HepG2 (cell line): ENCODE results near the gene C1QTNF12. TPM values are rescaled to one million over a fixed set of nuclear protein-coding genes. Genes with fewer than 3 reads are reported as not detected.

Experiments
- ETV5 ChIP-seq: IDR thresholded peaks from 2 replicates; pipeline ENCODE4 v1.6.1; 2018; ENCODE audit warnings: missing biosample characterization, missing genetic modification reagents, inconsistent platforms, borderline replicate concordance
- GABPB1 ChIP-seq: IDR thresholded peaks from 2 replicates; pipeline ENCODE4 v1.6.1; 2016; ENCODE audit warnings: mild to moderate bottlenecking, missing genetic modification reagents, moderate library complexity, missing compliant biosample characterization
- HHEX ChIP-seq: IDR thresholded peaks from 2 replicates; pipeline ENCODE4 v1.6.1; 2016; ENCODE audit warnings: control low read depth
- HNRNPH1 ChIP-seq: fragments of 200-400 bp; formaldehyde crosslinking; optimal IDR thresholded peaks from 2 replicates; pipeline ENCODE3; 2017; ENCODE audit warnings: mild to moderate bottlenecking, low read depth, low read length
- KLF11 ChIP-seq: IDR thresholded peaks from 2 replicates; pipeline ENCODE4 v1.6.1; 2016; ENCODE audit warnings: missing compliant biosample characterization
- KMT2B ChIP-seq: IDR thresholded peaks from 2 replicates; pipeline ENCODE4 v1.6.1; 2016; ENCODE audit warnings: missing genetic modification reagents, missing compliant biosample characterization
- MBNL3 ChIP-seq: fragments of 250-450 bp; sonication (Bioruptor Pico); conservative IDR thresholded peaks from 2 replicates; pipeline ENCODE4 v1.8.0; 2022; ENCODE audit warnings: mild to moderate bottlenecking, inconsistent platforms
- MLLT10 ChIP-seq: sonication (generic); formaldehyde crosslinking; IDR thresholded peaks from 2 replicates; pipeline ENCODE4 v1.4.0; 2020; ENCODE audit warnings: missing genetic modification reagents
- NR2F6 ChIP-seq, 2 experiments: IDR thresholded peaks; 2 replicates each; pipeline ENCODE4 v1.6.1; 2016; ENCODE audit warnings: antibody characterized with exemption in 1 of 2, mild to moderate bottlenecking in 1 of 2
- PHB2 ChIP-seq: fragments of 450-650 bp; IDR thresholded peaks from 2 replicates; pipeline ENCODE4 v1.6.1; 2018; ENCODE audit not compliant: partially characterized antibody
- ZBED4 ChIP-seq: sonication (generic); formaldehyde crosslinking; IDR thresholded peaks from 2 replicates; pipeline ENCODE4 v1.4.0; 2020; ENCODE audit warnings: missing genetic modification reagents, borderline replicate concordance
- ZNF121 ChIP-seq: sonication (generic); formaldehyde crosslinking; IDR thresholded peaks from 2 replicates; pipeline ENCODE4 v1.5.0; 2020; ENCODE audit warnings: mild to moderate bottlenecking, missing genetic modification reagents
- ZNF160 ChIP-seq: sonication (generic); formaldehyde crosslinking; IDR thresholded peaks from 2 replicates; pipeline ENCODE4 v1.8.0; 2022; ENCODE audit warnings: mild to moderate bottlenecking, inconsistent platforms, missing genetic modification reagents
- ZNF263 ChIP-seq: sonication (generic); formaldehyde crosslinking; IDR thresholded peaks from 2 replicates; pipeline ENCODE4 v1.4.0; 2020; ENCODE audit warnings: missing genetic modification reagents
- ZNF333 ChIP-seq: sonication (generic); formaldehyde crosslinking; IDR thresholded peaks from 2 replicates; pipeline ENCODE4 v1.4.0; 2020; ENCODE audit warnings: mild to moderate bottlenecking, missing genetic modification reagents, borderline replicate concordance
- ZNF33B ChIP-seq: sonication (generic); formaldehyde crosslinking; IDR thresholded peaks from 2 replicates; pipeline ENCODE4 v1.5.1; 2020; ENCODE audit warnings: mild to moderate bottlenecking, missing genetic modification reagents
- ZNF546 ChIP-seq: sonication (generic); formaldehyde crosslinking; conservative IDR thresholded peaks from 2 replicates; pipeline ENCODE4 v1.8.1; 2023; ENCODE audit warnings: mild to moderate bottlenecking, missing genetic modification reagents
- ZNF580 ChIP-seq: IDR thresholded peaks from 2 replicates; pipeline ENCODE4 v1.6.1; 2016; ENCODE audit warnings: low read depth, borderline replicate concordance
- ZNF652 ChIP-seq: IDR thresholded peaks from 2 replicates; pipeline ENCODE4 v1.6.1; 2016; ENCODE audit warnings: low read depth, borderline replicate concordance
- ZNF709 ChIP-seq: sonication (generic); formaldehyde crosslinking; IDR thresholded peaks from 2 replicates; pipeline ENCODE4 v1.5.0; 2020; ENCODE audit warnings: mild to moderate bottlenecking, missing genetic modification reagents
- ZNF83 ChIP-seq: sonication (generic); formaldehyde crosslinking; IDR thresholded peaks from 2 replicates; pipeline ENCODE4 v1.4.0; 2020; ENCODE audit warnings: missing genetic modification reagents, mild to moderate bottlenecking, borderline replicate concordance
- polyA plus RNA-seq, 8 experiments: library from polyadenylated mRNA; depleted of rRNA in 3 of 8; stranded (reverse) in 7 of 8; unstranded in 1 of 8; fragments of >200 nt; fragmentation: Illumina TruSeq in 4 of 8; extraction: Trizol in 4 of 8; gene quantifications; 2 replicates each; pipeline versions ENCODE4 v1.2.1 to v1.2.3, GENCODE V29; 2011 to 2016; ENCODE audit warnings: low read depth in 4 of 8, missing spikeins in 1 of 8, mixed read lengths in 1 of 8; ENCODE audit not compliant: insufficient read depth in 1 of 8
- total RNA-seq, 5 experiments: library from RNA; depleted of rRNA; stranded (reverse); fragments of >200 nt; fragmentation: Illumina TruSeq; extraction: Trizol; gene quantifications; 2 replicates each; pipeline ENCODE4 v1.2.3, GENCODE V29; 2016; ENCODE audit warnings: low read depth in 1 of 5
- TF ChIP-seq, protein P1 (sequence below): sonication (generic); formaldehyde crosslinking; IDR thresholded peaks from 2 replicates; pipeline ENCODE4 v1.8.1; 2023; ENCODE audit warnings: missing genetic modification reagents, inconsistent platforms, borderline replicate concordance
- TF ChIP-seq, protein P2 (sequence below): sonication (generic); formaldehyde crosslinking; IDR thresholded peaks from 2 replicates; pipeline ENCODE4 v1.4.0; 2020; ENCODE audit warnings: missing genetic modification reagents

C1QTNF12 gene
- total and polyA plus RNA-seq, 2 of the 13 experiments (the other 11 are each of a cell fraction or from before 2014, with no cell fraction given): 0.18 to 0.64 TPM

GRCh38 chr1:1281533-1282321, 35.2 kb upstream of the C1QTNF12 start (continued):
- no peak for TF ChIP-seq ZNF83
- TF ChIP-seq KLF11 (CRISPR knock-in tag): no peak
- TF ChIP-seq, protein P1, sequence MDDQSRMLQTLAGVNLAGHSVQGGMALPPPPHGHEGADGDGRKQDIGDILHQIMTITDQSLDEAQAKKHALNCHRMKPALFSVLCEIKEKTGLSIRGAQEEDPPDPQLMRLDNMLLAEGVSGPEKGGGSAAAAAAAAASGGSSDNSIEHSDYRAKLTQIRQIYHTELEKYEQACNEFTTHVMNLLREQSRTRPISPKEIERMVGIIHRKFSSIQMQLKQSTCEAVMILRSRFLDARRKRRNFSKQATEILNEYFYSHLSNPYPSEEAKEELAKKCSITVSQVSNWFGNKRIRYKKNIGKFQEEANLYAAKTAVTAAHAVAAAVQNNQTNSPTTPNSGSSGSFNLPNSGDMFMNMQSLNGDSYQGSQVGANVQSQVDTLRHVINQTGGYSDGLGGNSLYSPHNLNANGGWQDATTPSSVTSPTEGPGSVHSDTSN (CRISPR knock-in tag): no peak
- TF ChIP-seq MLLT10: no peak
- TF ChIP-seq ZNF546 (CRISPR knock-in tag): no peak; the same call in 1 of the 2 replicates
- peak; percentile 83 for TF ChIP-seq NR2F6 (IDR thresholded peaks at IDR 0.05)
- peak; percentile 82 for TF ChIP-seq NR2F6 (CRISPR knock-in tag; IDR thresholded peaks at IDR 0.05)
- no peak for TF ChIP-seq ZNF33B
- no peak for TF ChIP-seq ZNF709 (CRISPR knock-in tag)
- TF ChIP-seq ETV5: peak; percentile 83; the same call in 1 of the 2 replicates
- peak; percentile 92 for TF ChIP-seq ZNF263 (CRISPR knock-in tag)
- TF ChIP-seq ZNF580: no peak
- TF ChIP-seq ZBED4 (CRISPR knock-in tag): peak; percentile 95
- no peak for TF ChIP-seq HHEX (CRISPR knock-in tag)
- TF ChIP-seq ZNF121 (CRISPR knock-in tag): peak; percentile 70
- TF ChIP-seq HNRNPH1: no peak
- TF ChIP-seq KMT2B: no peak
- no peak for TF ChIP-seq ZNF333 (CRISPR knock-in tag)
- no peak for TF ChIP-seq ZNF160
- TF ChIP-seq ZNF652 (CRISPR knock-in tag): no peak
- TF ChIP-seq, protein P2, sequence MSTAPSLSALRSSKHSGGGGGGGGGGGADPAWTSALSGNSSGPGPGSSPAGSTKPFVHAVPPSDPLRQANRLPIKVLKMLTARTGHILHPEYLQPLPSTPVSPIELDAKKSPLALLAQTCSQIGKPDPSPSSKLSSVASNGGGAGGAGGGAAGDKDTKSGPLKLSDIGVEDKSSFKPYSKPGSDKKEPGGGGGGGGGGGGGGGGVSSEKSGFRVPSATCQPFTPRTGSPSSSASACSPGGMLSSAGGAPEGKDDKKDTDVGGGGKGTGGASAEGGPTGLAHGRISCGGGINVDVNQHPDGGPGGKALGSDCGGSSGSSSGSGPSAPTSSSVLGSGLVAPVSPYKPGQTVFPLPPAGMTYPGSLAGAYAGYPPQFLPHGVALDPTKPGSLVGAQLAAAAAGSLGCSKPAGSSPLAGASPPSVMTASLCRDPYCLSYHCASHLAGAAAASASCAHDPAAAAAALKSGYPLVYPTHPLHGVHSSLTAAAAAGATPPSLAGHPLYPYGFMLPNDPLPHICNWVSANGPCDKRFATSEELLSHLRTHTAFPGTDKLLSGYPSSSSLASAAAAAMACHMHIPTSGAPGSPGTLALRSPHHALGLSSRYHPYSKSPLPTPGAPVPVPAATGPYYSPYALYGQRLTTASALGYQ (CRISPR knock-in tag): no peak
- no peak for TF ChIP-seq PHB2
- no peak for TF ChIP-seq MBNL3 (CRISPR knock-in tag)
- peak; percentile 72; the same call in 1 of the 2 replicates for TF ChIP-seq GABPB1 (CRISPR knock-in tag)
